Progenitor cell of endocrine pancreas (in vitro differentiated cells): ENCODE measurements around the gene CCDC149. TPM values are rescaled to one million over a fixed set of nuclear protein-coding genes. Genes with fewer than 3 reads are reported as not detected.

Experiments
- DNase-seq: peaks from one replicate; pipeline ENCODE4 v3.0.0; 2021; ENCODE audit warnings: low spot score; ENCODE audit not compliant: unreplicated experiment
- H3K27ac Mint-ChIP-seq: 2 replicates; pipeline ENCODE4 v1.8.0; 2021; ENCODE audit warnings: mild to moderate bottlenecking, moderate library complexity, mixed read lengths
- H3K27me3 Mint-ChIP-seq: 2 replicates; pipeline ENCODE4 v1.8.0; 2021; ENCODE audit warnings: mixed read lengths
- H3K36me3 Mint-ChIP-seq: 2 replicates; pipeline ENCODE4 v1.8.0; 2022; ENCODE audit warnings: mixed read lengths; ENCODE audit not compliant: insufficient read depth
- H3K4me1 Mint-ChIP-seq: 2 replicates; pipeline ENCODE4 v1.8.0; 2021; ENCODE audit warnings: low read depth, mixed read lengths
- H3K4me3 Mint-ChIP-seq: 2 replicates; pipeline ENCODE4 v1.8.0; 2021; ENCODE audit warnings: low read depth, mild to moderate bottlenecking, moderate library complexity, mixed read lengths
- H3K9me3 Mint-ChIP-seq: 2 replicates; pipeline ENCODE4 v1.8.0; 2021; ENCODE audit warnings: low read depth, mixed read lengths
- CTCF ChIP-seq: fragments of 200-600 bp; sonication (generic); IDR thresholded peaks from one replicate; pipeline ENCODE4 v1.5.0; 2021; ENCODE audit warnings: antibody characterized with exemption, mild to moderate bottlenecking; ENCODE audit not compliant: unreplicated experiment
- total RNA-seq: library from RNA; stranded (reverse); gene quantifications from 2 replicates; pipeline ENCODE4 v1.2.1, GENCODE V29; 2021

The CCDC149 gene
- total RNA-seq, 1 donor from 2014 or later, result 13.2 TPM

GRCh38 chr4:24842356-24842755 lies 70.5 kb downstream of the CCDC149 start:
- no peak for TF ChIP-seq CTCF
- Mint-ChIP-seq H3K36me3 (peaks cover 7% of the 10 kb centered on the region), H3K4me3 (no peak overlapping the region), H3K27me3 (no peaks in the 10 kb centered on the region), H3K27ac (no peak overlapping the region), H3K4me1 (peaks cover 4% of the 10 kb centered on the region), H3K9me3 (no peaks in the 10 kb centered on the region)
- no peak for DNase-seq

- no peak for TF ChIP-seq CTCF
- H3K36me3 Mint-ChIP-seq, result peaks cover 7% of the 10 kb centered on the region
- no peaks in the 10 kb centered on the region for H3K27me3 Mint-ChIP-seq
- H3K4me1 Mint-ChIP-seq, result peaks cover 4% of the 10 kb centered on the region
- no peak overlapping the region for H3K4me3 Mint-ChIP-seq
- no peak for DNase-seq
- H3K9me3 Mint-ChIP-seq, result no peaks in the 10 kb centered on the region
- H3K27ac Mint-ChIP-seq, result no peak overlapping the region
These were observed 71.9 kb downstream of the CCDC149 start for GRCh38 chr4:24840826-24841543.

- Mint-ChIP-seq H3K4me3 (no peak overlapping the region), H3K27me3 (no peaks in the 10 kb centered on the region), H3K36me3 (peaks cover 7% of the 10 kb centered on the region), H3K4me1 (peaks cover 4% of the 10 kb centered on the region), H3K27ac (no peak overlapping the region), H3K9me3 (no peaks in the 10 kb centered on the region)
- TF ChIP-seq CTCF, result no peak
- no peak for DNase-seq
These were observed 72.5 kb downstream of the CCDC149 start for GRCh38 chr4:24840362-24840761.

GRCh38 chr4:24837781-24838180 lies 75.1 kb downstream of the CCDC149 start:
- Mint-ChIP-seq H3K27me3 (no peaks in the 10 kb centered on the region), H3K27ac (no peak overlapping the region), H3K4me1 (peaks cover 2% of the 10 kb centered on the region), H3K9me3 (no peaks in the 10 kb centered on the region), H3K4me3 (no peak overlapping the region), H3K36me3 (peaks cover 9% of the 10 kb centered on the region)
- DNase-seq, result no peak
- no peak for TF ChIP-seq CTCF

GRCh38 chr4:24837336-24837735 lies 75.5 kb downstream of the CCDC149 start:
- no peak for DNase-seq
- Mint-ChIP-seq H3K36me3 (peaks cover 9% of the 10 kb centered on the region), H3K4me3 (no peak overlapping the region), H3K27me3 (no peaks in the 10 kb centered on the region), H3K4me1 (peaks cover 2% of the 10 kb centered on the region), H3K9me3 (no peaks in the 10 kb centered on the region), H3K27ac (no peak overlapping the region)
- TF ChIP-seq CTCF, result no peak
